Stomach smooth muscle (tissue), 2 donors: Measurements from ENCODE around the gene GPR85.
"Not testable (repeated sequence)": the region's sequence is repeated elsewhere in the genome, so short reads cannot be mapped to it uniquely, and the experiment has no call there.

Source experiments
- H3K27ac ChIP-seq: one replicate; pipeline ENCODE4 v1.7.0; 2013; ENCODE audit warnings: mild to moderate bottlenecking, low read length, inconsistent platforms
- H3K27me3 ChIP-seq, 2 donors: one replicate each; pipeline ENCODE4 v1.7.0; 2013; ENCODE audit warnings: low read length in 2 of 2; ENCODE audit not compliant: insufficient read depth in 2 of 2, control insufficient read depth in 1 of 2
- H3K36me3 ChIP-seq, 2 donors: one replicate each; pipeline ENCODE4 v1.7.0; 2013; ENCODE audit warnings: low read length in 2 of 2; ENCODE audit not compliant: control insufficient read depth in 2 of 2, insufficient read depth in 2 of 2
- H3K4me1 ChIP-seq: one replicate; pipeline ENCODE4 v1.7.0; 2013; ENCODE audit warnings: low read length; ENCODE audit not compliant: control insufficient read depth, insufficient read depth
- H3K4me3 ChIP-seq, 2 donors: one replicate each; pipeline ENCODE4 v1.7.0; 2013; ENCODE audit warnings: low read length in 2 of 2
- H3K9ac ChIP-seq, 2 donors: one replicate each; pipeline ENCODE4 v1.7.0; 2013; ENCODE audit warnings: low read length in 2 of 2, mild to moderate bottlenecking in 1 of 2
- H3K9me3 ChIP-seq, 2 donors: one replicate each; pipeline ENCODE4 v1.7.0; 2013; ENCODE audit warnings: low read length in 2 of 2; ENCODE audit not compliant: control insufficient read depth in 2 of 2
- donor health status: healthy.
- donor health status: Pancreatic carcinoma.

Gene GPR85, protein sequence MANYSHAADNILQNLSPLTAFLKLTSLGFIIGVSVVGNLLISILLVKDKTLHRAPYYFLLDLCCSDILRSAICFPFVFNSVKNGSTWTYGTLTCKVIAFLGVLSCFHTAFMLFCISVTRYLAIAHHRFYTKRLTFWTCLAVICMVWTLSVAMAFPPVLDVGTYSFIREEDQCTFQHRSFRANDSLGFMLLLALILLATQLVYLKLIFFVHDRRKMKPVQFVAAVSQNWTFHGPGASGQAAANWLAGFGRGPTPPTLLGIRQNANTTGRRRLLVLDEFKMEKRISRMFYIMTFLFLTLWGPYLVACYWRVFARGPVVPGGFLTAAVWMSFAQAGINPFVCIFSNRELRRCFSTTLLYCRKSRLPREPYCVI

DNA sequence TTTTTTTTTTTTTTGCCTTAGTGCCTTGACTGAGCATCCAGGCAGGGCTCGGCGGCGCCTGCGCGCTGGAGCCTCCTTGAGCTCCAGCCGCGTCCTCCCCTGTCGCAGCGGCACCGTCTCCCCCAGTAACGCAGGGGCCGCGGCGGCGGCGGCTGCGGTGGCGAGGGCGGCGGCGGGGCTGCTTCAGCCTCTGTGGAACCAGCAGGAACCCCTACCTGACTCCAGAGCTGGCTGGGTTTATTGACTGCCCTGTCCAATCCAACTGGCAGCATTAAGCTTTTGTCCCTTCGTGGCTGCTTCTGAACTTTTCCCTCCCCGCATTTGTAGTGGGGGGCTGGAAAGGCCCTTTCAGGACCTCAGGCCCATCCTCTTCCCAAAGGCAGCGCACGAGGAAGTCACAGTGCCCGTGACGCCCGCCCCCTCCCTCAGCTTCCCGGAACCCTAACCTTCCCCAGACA is at the start of gene GPR85:
GPR85 (minus strand) TSS at position 397 of the 458 bp plus-strand sequence. CDS start 2,106 bp downstream, outside the sequence.
- Histone ChIP-seq H3K36me3 (no peaks in the 10 kb centered on the region), H3K4me3 (peak within 1 kb of the TSS; percentile 68 to 69), H3K27ac (no peak within 1 kb of the TSS), H3K9me3 (no peaks in the 10 kb centered on the region), H3K27me3 (no peaks in the 10 kb centered on the region), H3K4me1 (peaks cover 4% of the 10 kb centered on the region), H3K9ac (peak within 1 kb of the TSS in 1 of 2 donors; percentile 45)

DNA sequence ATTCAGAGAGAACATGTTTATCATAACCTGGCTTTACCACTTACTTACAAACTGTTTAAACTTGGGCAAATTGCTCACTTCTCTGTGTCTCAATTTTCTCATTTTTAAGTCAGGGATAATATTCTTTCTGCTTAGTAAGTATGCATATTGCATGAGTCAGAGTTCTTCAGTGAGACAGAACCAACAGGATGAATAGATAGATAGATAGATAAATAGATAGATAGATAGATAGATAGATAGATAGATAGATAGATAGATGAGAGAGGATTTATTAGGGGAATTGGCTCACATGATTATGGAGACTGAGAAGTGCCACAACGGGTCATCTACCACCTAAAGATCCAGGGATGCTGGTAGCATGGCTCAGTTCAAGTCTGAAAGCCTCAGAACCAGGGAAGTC is 47.4 kb upstream of the GPR85 start:
- H3K4me1 ChIP-seq: no peaks in the 10 kb centered on the region

GRCh38 chr7:113131367-113131766 is 44.7 kb upstream of the GPR85 start:
- Histone ChIP-seq H3K27ac (no peak overlapping the region), H3K9me3 (no peaks in the 10 kb centered on the region), H3K4me3 (no peak overlapping the region), H3K9ac (no peak overlapping the region), H3K36me3 (no peaks in the 10 kb centered on the region), H3K4me1 (no peaks in the 10 kb centered on the region), H3K27me3 (no peaks in the 10 kb centered on the region)

More for the DNA sequence above, 47.4 kb upstream of the GPR85 start:
- Histone ChIP-seq H3K36me3 (no peaks in the 10 kb centered on the region), H3K27ac (no peak overlapping the region), H3K9me3 (no peaks in the 10 kb centered on the region), H3K9ac (no peak overlapping the region), H3K4me3 (no peak overlapping the region), H3K27me3 (no peaks in the 10 kb centered on the region)

- Histone ChIP-seq H3K27ac (no peak overlapping the region), H3K9ac (no peak overlapping the region), H3K9me3 (no peaks in the 10 kb centered on the region), H3K4me1 (no peaks in the 10 kb centered on the region), H3K27me3 (no peaks in the 10 kb centered on the region), H3K4me3 (no peak overlapping the region), H3K36me3 (no peaks in the 10 kb centered on the region)
These were observed 41.4 kb upstream of the GPR85 start for GRCh38 chr7:113128031-113128430.

GRCh38 chr7:113125728-113126127 is 39.1 kb upstream of the GPR85 start:
- Histone ChIP-seq H3K4me1 (no peaks in the 10 kb centered on the region), H3K27me3 (no peaks in the 10 kb centered on the region), H3K9me3 (no peaks in the 10 kb centered on the region), H3K36me3 (no peaks in the 10 kb centered on the region), H3K4me3 (no peak overlapping the region), H3K9ac (no peak overlapping the region), H3K27ac (no peak overlapping the region)

GRCh38 chr7:113122744-113123143 is 36.1 kb upstream of the GPR85 start:
- no peaks in the 10 kb centered on the region for H3K9me3 ChIP-seq
- peaks cover 2% of the 10 kb centered on the region for H3K4me1 ChIP-seq
- H3K27me3 ChIP-seq: no peaks in the 10 kb centered on the region
- H3K9ac ChIP-seq: no peak overlapping the region
- no peaks in the 10 kb centered on the region for H3K36me3 ChIP-seq
- H3K27ac ChIP-seq: no peak overlapping the region
- no peak overlapping the region for H3K4me3 ChIP-seq

DNA sequence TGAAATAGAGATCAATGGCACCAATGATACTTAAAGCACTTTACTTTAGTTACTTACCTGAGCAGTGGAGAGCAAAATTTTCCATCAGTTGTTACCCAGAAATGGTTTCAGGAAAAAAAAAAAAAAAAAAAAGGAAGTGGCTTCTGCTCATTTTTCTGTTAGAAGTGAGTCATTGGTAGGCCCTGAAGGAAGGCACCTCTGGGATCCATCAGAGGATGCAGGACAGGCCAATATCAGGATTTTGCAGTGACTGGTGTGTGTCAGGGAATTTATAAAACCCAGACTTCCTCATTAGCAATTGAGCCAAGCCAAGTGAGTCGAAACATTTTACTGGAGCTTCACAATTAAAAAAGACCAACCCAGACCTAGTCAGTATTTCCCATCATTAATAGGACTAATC is 34.0 kb upstream of the GPR85 start:
- no peaks in the 10 kb centered on the region for H3K9me3 ChIP-seq
- no peak overlapping the region for H3K4me3 ChIP-seq
- no peak overlapping the region for H3K9ac ChIP-seq
- no peaks in the 10 kb centered on the region for H3K27me3 ChIP-seq
- no peaks in the 10 kb centered on the region for H3K36me3 ChIP-seq
- peaks cover 2% of the 10 kb centered on the region for H3K4me1 ChIP-seq
- H3K27ac ChIP-seq: no peak overlapping the region

DNA sequence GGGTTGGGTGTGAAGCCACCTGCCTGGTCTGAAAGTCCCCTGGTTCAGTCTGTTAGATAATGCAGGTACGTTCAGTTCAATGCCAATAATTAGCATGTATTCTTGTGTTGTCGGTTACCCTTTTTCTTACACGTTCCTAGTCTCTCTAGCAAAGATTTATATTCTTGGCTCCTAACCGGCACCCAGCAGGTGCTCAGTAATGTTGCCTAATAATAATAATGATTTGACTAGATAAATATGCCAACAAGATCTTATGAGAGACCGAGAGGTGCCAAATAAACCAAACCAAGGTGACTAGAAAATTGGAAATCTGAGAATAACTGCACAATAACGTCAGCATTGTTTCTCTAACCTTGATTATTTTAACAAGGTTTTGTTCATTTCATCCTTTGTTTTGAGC is 32.8 kb upstream of the GPR85 start:
- no peaks in the 10 kb centered on the region for H3K36me3 ChIP-seq
- peaks cover 2% of the 10 kb centered on the region for H3K4me1 ChIP-seq
- H3K9me3 ChIP-seq: no peaks in the 10 kb centered on the region
- H3K9ac ChIP-seq: no peak overlapping the region
- H3K4me3 ChIP-seq: no peak overlapping the region
- no peak overlapping the region for H3K27ac ChIP-seq
- no peaks in the 10 kb centered on the region for H3K27me3 ChIP-seq

DNA sequence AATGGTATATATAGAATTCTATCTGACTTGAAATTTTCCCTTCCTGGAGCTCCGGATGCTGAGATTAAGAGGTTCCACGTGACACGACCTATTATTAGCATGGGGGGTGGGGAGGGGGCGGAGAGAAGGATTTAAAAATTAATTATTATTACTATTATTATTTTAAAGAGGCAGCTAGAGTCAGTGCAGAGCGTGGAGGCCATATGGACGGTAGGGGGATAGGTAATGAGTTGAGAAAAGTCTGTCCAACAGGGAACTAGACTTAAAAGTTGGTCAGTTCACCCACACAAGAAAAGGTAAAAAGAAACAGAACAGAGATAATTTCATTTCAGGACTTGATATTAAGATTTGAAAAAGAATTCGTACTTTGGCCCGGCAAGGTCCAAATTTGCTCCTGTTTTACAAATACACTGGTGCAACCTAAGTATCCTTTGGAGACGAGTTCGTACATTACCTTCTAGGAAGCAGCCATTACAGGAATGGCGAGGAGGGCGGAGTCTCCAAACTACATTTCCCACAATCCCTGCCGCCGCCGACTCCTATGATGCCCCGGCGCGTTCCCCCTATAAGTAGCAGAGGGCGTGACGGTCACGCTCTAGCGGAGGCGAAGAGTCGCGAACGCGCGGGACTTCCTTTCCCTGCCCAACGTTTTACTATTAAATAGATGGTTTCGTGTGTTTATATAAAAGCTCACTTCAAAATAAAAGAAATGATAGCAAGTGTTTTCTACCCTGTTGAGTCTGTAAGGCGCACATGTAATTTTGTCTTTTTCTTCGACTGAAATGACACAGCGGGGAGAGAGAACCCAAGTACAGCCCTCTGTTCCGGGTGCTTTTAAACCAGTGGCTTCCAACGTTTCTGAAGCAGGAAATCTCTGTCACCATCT is 31.7 kb upstream of the GPR85 start, which contains the start of gene SMIM30:
SMIM30 (minus strand) TSS at position 481 of the 886 bp plus-strand sequence. CDS start 976 bp downstream, outside the sequence.
- Histone ChIP-seq H3K36me3 (peaks cover 0 to 4% of the 10 kb centered on the region in 2 donors), H3K27ac (peak within 1 kb of the TSS; percentile 38), H3K27me3 (no peaks in the 10 kb centered on the region), H3K4me3 (peak within 1 kb of the TSS; percentile 83 to 86), H3K4me1 (peaks cover 2% of the 10 kb centered on the region), H3K9ac (peak within 1 kb of the TSS; percentile 66 to 69), H3K9me3 (no peaks in the 10 kb centered on the region)

GRCh38 chr7:113117374-113117774 is 30.7 kb upstream of the GPR85 start:
- H3K27ac ChIP-seq, H3K9ac ChIP-seq, H3K4me1 ChIP-seq, H3K9me3 ChIP-seq, H3K27me3 ChIP-seq, H3K36me3 ChIP-seq: not testable (repeated sequence)
- peak overlapping the region; percentile 83 to 86 for H3K4me3 ChIP-seq
